ENCODE results near the gene BBS2.

The BBS2 gene

DNA sequence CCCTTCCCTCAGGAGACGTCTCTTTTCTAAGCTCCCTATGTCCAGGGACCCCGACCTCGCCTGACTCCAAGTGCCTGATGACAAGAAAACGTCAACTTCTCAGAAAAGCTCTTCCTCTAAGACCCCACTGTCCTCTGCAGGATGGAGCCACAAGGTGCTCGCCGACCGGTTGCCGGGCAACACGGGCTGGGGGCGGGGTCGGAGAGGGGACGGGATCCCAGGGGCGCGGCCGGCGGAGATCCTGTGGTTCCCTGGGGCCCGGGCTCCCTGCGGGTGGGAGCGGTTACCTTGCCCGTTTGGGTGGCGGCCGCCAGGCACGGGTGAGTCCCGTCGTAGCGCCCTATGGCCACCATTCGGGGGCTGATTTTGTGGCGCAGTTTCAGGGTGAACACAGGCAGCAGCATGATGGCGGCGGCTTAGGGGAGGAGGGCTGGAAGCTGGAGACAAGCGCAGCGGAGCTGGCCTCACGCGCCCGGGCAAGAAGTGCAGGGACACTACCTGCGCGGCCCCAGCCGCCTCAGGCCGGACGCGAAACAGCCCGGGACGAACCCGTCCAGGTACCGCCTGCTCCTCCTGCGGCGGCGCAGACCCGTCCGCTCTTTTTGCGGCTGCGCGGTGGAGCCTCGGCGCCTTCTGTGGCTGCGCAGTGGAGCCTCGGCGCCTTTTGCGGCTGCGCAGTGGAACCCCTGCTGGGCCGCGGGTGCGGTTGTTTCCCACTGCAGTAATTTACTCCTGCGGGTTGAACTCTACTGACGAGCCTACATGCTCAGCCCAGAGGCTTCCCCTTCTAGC, at the start of gene BBS2:
TSS of gene BBS2 (minus strand) at position 566 of the 792 bp plus-strand sequence. CDS start at position 404, 162 bp downstream.
- peak; percentile 84 for DNase-seq (ENCODE audit: low read depth)

GRCh38 chr16:56564793-56565477, 45.1 kb upstream of the BBS2 start, which contains the start of gene MT4:
Gene MT4, plus strand, starts transcription at chr16:56565073. Its CDS starts 56 bp downstream, at chr16:56565129.
- no peak for DNase-seq (ENCODE audit: low read depth)

GRCh38 chr16:56561126-56561525, 41.3 kb upstream of the BBS2 start:
- no peak for DNase-seq (ENCODE audit: low read depth)

DNA sequence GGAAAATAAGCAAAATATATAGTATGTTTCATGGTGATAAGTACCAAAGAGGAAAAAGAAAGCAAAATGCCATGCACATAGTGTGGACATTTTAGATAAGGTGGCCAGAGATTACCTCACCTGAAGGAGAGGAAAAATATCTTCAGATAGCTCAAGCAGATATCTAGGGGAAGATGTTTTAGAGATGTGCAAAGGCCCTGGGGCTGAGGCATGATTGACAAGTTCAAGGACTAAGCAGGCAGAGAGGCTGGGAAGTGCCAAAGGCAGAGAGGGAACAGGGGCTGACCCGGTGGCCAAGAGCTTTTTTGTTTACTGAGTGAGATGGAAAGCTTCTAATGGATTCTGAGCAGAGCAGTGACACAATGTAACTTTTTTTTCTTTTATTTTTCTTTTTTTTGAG, 40.6 kb upstream of the BBS2 start:
- DNase-seq (ENCODE audit: low read depth): no peak

DNA sequence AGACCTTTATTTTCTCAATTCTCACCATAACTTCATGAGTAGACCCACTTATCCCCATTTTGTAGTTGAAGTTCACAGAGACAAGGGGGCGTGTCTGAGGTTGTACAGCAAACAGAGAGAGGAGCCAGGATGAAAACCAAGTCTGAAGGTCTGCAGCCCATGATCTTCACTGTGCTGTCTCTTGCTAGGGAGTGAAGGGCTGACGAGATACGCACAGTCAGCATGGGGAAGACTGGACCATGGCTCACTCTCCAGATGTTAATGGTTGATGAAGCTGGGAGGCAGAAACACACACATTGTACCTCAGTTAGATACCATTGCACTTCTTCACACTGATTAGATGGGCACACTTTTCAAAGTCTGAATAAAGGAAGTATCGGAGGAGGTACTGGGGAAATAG, 39.3 kb upstream of the BBS2 start:
- DNase-seq (ENCODE audit: low read depth): no peak

DNA sequence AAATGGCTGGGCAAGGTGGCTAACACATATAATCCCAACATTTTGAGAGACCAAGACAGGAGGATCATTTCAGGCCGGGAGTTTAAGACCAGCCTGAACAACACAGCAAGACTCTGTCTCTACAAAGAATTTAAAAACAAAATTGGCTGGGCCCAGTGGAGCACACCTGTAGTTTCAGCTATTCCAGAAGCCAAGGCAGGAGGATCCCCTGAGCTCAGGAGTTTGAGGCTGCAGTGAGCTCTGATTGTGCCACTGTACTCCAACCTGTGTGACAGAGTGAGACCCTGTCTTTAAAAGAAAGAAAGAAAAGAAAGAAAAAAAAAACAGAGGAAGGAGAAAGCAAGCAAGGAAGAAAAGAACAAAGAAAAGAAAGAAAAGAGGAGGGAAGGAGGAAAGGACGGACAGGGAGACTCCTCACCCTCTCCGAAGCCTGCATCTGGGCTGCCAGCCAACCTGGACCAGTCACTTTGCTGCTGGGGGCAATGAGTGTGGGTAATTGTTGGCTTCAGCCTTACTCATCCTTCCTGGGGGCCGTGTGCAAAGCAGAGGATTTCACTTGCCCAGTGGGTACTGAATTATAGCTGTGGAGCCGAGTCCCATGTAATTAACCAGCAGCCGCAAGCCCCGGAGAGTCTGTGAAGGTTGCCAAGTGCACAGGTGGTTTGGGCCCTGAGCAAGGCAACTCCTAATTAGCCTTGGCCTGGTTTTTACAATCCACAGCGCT, 38.4 kb upstream of the BBS2 start:
- no peak for DNase-seq (ENCODE audit: low read depth)

DNA sequence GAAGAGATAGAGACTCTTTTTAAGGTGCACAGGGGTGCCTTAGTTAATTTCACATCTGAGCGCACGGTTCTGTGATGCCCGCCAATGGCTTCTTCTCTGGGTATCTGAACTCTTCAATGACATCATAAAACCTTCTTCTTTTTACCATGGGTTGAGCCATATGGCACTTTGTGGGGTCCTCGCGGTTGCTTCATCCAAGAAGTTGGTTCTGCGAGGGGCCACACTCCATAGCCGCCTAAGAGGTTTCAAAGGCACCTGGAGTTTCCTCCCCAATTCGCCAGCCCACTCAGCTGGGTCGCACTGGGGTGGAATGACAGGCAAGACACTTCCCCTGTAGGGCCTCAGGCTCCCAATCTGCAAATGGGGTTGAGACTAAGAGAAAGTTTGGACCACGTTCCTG, 34.6 kb upstream of the BBS2 start:
- DNase-seq (ENCODE audit: low read depth): no peak

DNA sequence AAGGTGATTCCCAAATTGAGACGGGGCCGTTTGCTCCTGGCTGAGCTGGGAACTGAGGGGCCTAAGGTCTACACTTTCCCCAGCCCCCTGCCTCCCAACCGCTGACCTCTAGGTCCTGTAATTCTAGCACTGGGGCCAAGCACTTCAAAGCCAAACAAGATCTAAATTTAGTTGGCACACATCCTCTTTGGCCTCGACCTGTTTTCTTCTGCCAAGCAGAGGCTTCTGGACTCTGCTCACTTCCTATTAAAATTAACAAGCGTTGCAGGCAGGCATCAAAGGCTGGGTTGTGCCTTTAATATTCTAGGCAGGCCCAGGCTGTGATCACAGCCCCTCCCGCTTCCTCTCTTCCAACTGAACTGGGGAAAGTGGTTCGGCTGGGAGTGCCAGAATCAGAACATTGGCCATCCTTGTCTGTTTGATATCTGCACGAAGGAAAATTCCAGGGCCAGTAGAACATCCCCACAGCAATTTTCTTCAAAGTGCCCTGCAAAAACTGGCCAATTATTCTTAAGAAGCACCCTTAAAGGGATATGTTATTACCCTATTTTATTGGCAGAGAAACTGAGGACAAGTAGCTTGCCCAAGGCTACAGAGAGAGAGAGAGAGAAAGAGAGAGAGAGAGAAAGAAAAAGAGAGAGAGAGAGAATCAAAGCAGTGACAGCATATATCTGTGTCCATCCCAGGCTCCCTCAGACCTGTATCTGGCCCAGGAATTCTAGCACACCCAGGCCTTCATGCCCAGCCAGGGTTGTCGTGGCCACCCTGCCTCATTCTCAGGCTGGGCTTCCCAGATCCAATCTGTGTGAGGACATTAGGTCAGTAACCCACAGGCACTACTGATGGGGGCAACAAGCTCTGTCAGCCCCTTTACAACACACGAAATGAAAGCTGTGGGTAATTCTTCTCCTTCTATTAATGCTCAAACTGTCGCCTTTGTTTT, 32.2 kb upstream of the BBS2 start:
- DNase-seq (ENCODE audit: low read depth): no peak

DNA sequence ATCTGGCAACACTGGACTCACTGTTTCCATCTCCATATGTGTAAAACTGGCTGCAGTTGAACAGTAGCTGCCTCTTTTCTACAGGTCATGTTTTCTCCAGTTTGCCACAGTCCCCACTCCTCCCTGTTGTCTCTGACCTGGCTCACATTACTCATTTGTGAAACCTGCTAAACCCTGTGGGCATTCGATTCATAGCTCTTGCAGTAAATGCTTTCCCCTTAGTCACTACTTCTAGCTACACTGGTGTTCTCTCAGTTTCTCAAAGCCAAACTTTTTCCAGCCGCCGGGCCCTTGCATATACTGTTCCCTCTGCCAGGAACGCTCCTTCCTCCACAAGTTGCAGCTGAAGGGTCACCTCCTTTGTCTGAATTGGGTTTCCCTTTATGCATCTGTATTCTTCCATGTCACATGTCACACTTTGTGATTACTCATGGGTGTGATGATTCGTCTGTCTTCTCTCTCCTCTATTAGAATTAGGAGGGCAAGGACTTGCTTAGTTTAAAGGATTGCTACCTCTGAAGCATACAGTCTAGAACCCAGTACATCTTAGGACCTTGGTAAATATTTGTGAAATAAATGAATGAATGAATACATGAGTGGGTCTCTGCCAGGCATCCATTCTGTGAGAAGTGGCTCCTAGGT, 30.0 kb upstream of the BBS2 start:
- DNase-seq (ENCODE audit: low read depth): no peak

GRCh38 chr16:56549161-56549560, 29.3 kb upstream of the BBS2 start:
- no peak for DNase-seq (ENCODE audit: low read depth)

GRCh38 chr16:56547949-56548567, 28.2 kb upstream of the BBS2 start:
- DNase-seq (ENCODE audit: low read depth): no peak

GRCh38 chr16:56547120-56547948, 27.5 kb upstream of the BBS2 start:
- no peak for DNase-seq (ENCODE audit: low read depth)

GRCh38 chr16:56542039-56542438, 22.2 kb upstream of the BBS2 start:
- DNase-seq (ENCODE audit: low read depth): no peak

DNA sequence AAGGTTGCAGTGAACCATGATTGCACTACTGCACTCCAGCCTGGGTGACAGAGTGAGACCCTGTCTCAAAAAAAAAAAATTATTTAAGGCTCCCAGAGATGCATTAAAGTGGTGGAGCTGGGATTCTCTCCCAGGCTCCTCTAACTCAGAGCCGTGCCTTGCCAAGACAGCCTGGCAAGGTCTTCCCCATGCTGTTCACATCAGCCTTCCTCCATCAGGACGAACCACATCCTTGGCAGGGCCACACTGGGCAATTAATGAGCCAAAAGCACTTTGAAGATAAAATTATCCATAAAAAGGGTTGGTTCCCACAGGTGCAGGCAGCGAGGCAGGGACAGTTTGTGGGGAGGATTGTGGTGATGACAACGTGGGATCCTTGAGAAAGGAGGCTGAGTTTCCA, 19.8 kb upstream of the BBS2 start:
- DNase-seq (ENCODE audit: low read depth): no peak

- DNase-seq (ENCODE audit: low read depth): no peak
Measured at GRCh38 chr16:56538331-56538730, 18.5 kb upstream of the BBS2 start.

DNA sequence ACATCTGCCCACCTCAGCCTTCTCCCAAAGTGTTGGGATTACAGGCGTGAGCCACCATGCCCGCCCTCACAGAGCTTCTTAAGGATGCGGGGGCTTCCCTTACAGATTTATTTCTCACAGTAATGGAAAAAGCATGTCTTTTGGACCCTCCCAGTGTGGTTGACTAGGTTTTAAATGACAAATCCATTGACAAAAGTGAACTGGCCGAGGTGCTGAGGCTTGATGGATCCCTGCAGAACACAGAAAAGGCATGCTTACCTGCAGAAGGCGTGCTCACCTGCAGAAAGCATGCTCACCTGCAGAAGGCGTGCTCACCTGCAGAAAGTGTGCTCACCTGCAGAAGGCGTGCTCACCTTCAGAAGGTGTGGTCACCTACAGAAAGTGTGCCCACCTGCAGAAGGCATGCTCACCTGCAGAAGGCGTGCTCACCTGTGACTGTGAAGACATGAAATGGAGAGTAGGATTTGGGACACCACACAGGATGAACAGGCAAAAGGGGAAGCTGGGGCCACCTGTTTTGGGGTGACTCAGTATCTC, 15.1 kb upstream of the BBS2 start:
- DNase-seq (ENCODE audit: low read depth): no peak

- no peak for DNase-seq (ENCODE audit: low read depth)
Measured at GRCh38 chr16:56532714-56533113, 12.9 kb upstream of the BBS2 start.

DNA sequence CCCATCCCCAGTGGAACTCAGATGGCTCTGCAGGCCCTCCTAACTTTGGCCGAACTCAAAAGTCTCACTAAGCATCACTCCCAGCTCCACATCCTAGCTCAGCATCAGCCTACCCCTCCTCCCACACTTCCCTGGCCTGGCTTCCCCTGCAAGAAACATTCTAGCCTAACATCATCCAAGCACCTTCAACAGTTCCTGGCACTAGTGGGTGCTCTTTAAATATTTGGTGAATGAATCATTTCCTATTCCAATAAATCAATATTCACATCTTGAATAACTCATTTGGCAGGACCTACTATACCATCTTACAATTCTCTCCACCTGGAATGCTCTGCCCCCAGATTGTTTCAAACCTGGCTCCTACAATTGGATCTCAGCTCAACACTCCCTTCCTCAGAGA, 11.0 kb upstream of the BBS2 start:
- DNase-seq (ENCODE audit: low read depth): no peak

DNA sequence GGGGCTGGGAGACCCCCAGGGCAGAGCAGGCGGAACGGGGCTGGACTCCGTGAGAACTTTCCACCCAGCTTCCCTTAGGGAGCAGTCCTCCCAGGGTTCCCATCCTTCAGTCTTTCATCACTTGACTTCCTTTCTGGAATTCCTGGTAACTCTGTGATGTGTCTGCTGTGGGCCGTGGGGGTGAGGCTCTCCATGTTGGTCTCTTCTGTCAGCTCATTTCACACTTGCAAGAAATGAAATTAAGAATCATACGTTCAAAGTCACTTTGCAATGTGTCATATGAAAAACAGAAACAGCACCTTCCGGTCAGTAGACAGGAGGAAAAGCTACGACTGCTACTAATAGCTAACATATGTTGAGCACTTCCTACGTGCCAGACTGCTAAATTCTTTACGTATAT, 5.4 kb upstream of the BBS2 start:
- DNase-seq (ENCODE audit: low read depth): no peak

GRCh38 chr16:56520251-56520577, 390 bp upstream of the BBS2 start:
- no peak for DNase-seq (ENCODE audit: low read depth)
